ENCODE results near the gene PDZK1. TPM values are rescaled to one million over a fixed set of nuclear protein-coding genes. Genes with fewer than 3 reads are reported as not detected.
"Not testable (repeated sequence)": the region's sequence is repeated elsewhere in the genome, so short reads cannot be mapped to it uniquely, and the experiment has no call there.

Gene PDZK1
- total RNA-seq, 1 experiment from 2014 or later, result 0.52 TPM

DNA sequence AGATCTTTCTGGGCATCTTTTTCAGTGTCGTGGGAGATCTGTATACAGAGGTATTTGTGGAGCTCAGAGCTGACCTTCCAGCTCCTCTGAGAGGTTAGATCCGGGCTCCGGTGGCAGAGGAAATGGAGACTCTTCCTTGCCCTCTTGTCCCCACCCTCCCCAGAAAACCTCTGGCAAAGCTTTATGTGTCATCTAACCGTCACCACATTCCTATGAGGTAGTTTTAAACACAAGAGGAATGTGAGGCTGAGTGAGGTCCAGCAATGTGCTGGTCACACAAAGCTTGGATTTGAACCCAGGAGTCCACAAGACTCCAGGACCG lies 13.3 kb upstream of the PDZK1 start:
- BruUV-seq (replicated peaks), result no TSS peak

DNA sequence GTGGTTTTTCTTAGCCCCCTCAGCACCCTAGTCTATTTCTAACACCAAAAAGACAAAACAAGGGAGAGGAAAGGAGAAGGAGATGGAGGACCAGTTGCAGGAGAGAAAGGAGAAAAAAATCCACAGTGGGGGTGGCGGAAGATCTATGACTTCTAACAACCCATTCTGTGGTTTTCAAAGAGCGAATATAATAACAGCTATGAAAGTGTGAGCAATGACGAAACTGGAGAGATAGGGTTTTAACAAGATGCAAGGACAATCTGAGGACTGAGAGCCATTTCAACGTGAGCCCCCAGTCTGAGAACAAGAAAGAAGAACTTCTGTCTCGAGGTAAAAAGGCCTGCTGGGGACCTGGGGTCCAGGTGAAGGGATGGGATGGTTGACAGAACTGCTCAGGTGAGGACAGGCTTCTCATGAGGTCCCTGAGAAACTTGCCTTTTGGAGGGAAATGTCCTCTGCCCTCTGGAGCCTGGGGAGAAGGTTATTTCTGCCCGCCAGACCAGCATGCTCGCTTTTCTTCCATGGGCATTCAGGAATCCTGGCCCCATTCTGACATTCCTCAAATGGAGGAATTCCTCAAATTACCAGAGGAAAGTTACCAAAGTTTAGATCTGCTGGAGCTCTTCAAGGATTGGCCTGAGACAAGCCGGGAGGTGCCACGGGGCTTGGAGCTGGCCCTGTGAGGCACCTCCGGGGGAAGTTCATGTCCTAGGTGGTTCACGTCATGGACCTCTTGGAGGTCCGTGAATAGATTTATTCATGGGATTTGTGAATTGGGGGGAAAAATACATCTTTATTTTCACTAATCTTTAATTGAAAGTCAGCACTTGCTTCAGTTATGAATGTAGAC lies 12.3 kb upstream of the PDZK1 start, which contains the start of gene CD160:
TSS of gene CD160 (plus strand) at position 270 of the 850 bp plus-strand sequence. CDS start 8,829 bp downstream, outside the sequence.
- Histone ChIP-seq H3K36me3 (ENCODE audit: insufficient read depth, low read length, poor library complexity, severe bottlenecking) (no peaks in the 10 kb centered on the region), H3K9me3 (ENCODE audit: low read depth, low read length, poor library complexity, severe bottlenecking) (no peaks in the 10 kb centered on the region), H3K4me1 (ENCODE audit: insufficient read depth, low read length, poor library complexity, severe bottlenecking) (peaks cover 4% of the 10 kb centered on the region), H3K27me3 (replicated peaks; ENCODE audit: insufficient read depth, low read depth, low read length, poor library complexity) (no peaks in the 10 kb centered on the region), H3K27ac (ENCODE audit: low read depth, low read length, poor library complexity, severe bottlenecking) (no peak within 1 kb of the TSS), H3K4me3 (ENCODE audit: low read depth, low read length, poor library complexity, severe bottlenecking) (no peak within 1 kb of the TSS)
- TF ChIP-seq EZH2 (IDR thresholded peaks at IDR 0.05; ENCODE audit: borderline replicate concordance, low read depth, low read length, poor library complexity, severe bottlenecking), result no peak
- TF ChIP-seq, protein P1, sequence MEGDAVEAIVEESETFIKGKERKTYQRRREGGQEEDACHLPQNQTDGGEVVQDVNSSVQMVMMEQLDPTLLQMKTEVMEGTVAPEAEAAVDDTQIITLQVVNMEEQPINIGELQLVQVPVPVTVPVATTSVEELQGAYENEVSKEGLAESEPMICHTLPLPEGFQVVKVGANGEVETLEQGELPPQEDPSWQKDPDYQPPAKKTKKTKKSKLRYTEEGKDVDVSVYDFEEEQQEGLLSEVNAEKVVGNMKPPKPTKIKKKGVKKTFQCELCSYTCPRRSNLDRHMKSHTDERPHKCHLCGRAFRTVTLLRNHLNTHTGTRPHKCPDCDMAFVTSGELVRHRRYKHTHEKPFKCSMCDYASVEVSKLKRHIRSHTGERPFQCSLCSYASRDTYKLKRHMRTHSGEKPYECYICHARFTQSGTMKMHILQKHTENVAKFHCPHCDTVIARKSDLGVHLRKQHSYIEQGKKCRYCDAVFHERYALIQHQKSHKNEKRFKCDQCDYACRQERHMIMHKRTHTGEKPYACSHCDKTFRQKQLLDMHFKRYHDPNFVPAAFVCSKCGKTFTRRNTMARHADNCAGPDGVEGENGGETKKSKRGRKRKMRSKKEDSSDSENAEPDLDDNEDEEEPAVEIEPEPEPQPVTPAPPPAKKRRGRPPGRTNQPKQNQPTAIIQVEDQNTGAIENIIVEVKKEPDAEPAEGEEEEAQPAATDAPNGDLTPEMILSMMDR (conservative IDR thresholded peaks at IDR 0.05; ENCODE audit: low read depth, low read length), result no peak
- CTCF ChIA-PET, result no interaction called here
- POLR2A ChIA-PET (ENCODE audit: low non-redundant PET), result no interaction called here
- BruUV-seq (replicated peaks), result no TSS peak
- no peak for DNase-seq (ENCODE audit: low spot score)
- intact Hi-C loops (cut with micrococcal nuclease; ENCODE audit: unreplicated experiment), result no loop called here

More for the DNA sequence above, 13.3 kb upstream of the PDZK1 start:
- POLR2A ChIA-PET (ENCODE audit: low non-redundant PET), result no interaction called here
- intact Hi-C loops (cut with micrococcal nuclease; ENCODE audit: unreplicated experiment), result no loop called here
- no peak overlapping the region for H3K27ac ChIP-seq (ENCODE audit: low read depth, low read length, poor library complexity, severe bottlenecking)
- H3K4me1 ChIP-seq (ENCODE audit: insufficient read depth, low read length, poor library complexity, severe bottlenecking), result peaks cover 4% of the 10 kb centered on the region
- no peak overlapping the region for H3K4me3 ChIP-seq (ENCODE audit: low read depth, low read length, poor library complexity, severe bottlenecking)
- TF ChIP-seq EZH2 (IDR thresholded peaks at IDR 0.05; ENCODE audit: borderline replicate concordance, low read depth, low read length, poor library complexity, severe bottlenecking), result no peak
- TF ChIP-seq, protein P1 (conservative IDR thresholded peaks at IDR 0.05; ENCODE audit: low read depth, low read length), result no peak
- no peaks in the 10 kb centered on the region for H3K27me3 ChIP-seq (replicated peaks; ENCODE audit: insufficient read depth, low read depth, low read length, poor library complexity)
- DNase-seq (ENCODE audit: low spot score), result no peak
- H3K36me3 ChIP-seq (ENCODE audit: insufficient read depth, low read length, poor library complexity, severe bottlenecking), result no peaks in the 10 kb centered on the region
- CTCF ChIA-PET, result no interaction called here
- no peaks in the 10 kb centered on the region for H3K9me3 ChIP-seq (ENCODE audit: low read depth, low read length, poor library complexity, severe bottlenecking)

DNA sequence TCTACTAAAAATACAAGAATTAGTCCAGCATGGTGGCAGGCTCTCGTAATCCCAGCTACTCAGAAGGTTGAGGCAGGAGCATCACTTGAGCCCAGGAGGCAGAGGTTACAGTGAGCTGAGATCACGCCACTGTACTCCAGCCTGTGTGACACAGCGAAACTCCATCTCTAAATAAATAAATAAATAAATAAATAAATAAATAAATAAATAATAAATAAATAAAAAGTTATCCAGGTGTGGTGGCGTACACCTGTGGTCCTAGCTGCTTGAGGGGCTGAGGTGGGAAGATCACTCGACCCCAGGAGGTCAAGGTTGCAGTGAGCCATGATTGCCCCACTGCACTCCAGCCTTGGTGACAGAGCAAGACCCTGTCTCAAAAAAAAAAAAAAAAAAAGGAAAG lies 11.3 kb upstream of the PDZK1 start:
- DNase-seq (ENCODE audit: low spot score); CTCF ChIA-PET; intact Hi-C loops (cut with micrococcal nuclease; ENCODE audit: unreplicated experiment); POLR2A ChIA-PET (ENCODE audit: low non-redundant PET); H3K4me1 ChIP-seq (ENCODE audit: insufficient read depth, low read length, poor library complexity, severe bottlenecking); H3K36me3 ChIP-seq (ENCODE audit: insufficient read depth, low read length, poor library complexity, severe bottlenecking); BruUV-seq (replicated peaks); H3K4me3 ChIP-seq (ENCODE audit: low read depth, low read length, poor library complexity, severe bottlenecking); H3K27ac ChIP-seq (ENCODE audit: low read depth, low read length, poor library complexity, severe bottlenecking); H3K27me3 ChIP-seq (replicated peaks; ENCODE audit: insufficient read depth, low read depth, low read length, poor library complexity); H3K9me3 ChIP-seq (ENCODE audit: low read depth, low read length, poor library complexity, severe bottlenecking): not testable (repeated sequence)

DNA sequence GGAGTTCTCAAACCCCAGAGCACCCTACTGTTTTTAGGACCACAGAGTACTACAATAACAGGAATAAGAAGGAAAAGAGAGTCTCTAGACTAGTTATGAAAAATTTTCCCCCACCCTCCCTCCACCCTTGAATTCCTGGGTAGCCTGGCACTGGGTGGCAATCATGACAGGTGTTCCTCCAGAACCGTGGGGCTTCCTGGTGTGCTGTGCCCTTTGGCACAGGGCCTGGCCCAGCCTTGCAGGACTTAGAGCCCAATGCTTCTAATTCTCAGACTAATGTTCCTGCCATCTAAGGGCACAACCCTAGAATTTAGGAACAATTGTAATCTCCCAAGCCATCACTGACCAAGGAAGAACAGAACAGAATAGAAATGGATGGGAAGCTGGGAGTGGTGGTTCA lies 10.7 kb upstream of the PDZK1 start:
- H3K27ac ChIP-seq (ENCODE audit: low read depth, low read length, poor library complexity, severe bottlenecking), result no peak overlapping the region
- BruUV-seq (replicated peaks), result no TSS peak
- ChIA-PET CTCF (no interaction called here), POLR2A (ENCODE audit: low non-redundant PET) (no interaction called here)
- DNase-seq (ENCODE audit: low spot score), result no peak
- intact Hi-C loops (cut with micrococcal nuclease; ENCODE audit: unreplicated experiment), result no loop called here
- H3K9me3 ChIP-seq (ENCODE audit: low read depth, low read length, poor library complexity, severe bottlenecking), result no peaks in the 10 kb centered on the region
- H3K36me3 ChIP-seq (ENCODE audit: insufficient read depth, low read length, poor library complexity, severe bottlenecking), result no peaks in the 10 kb centered on the region
- H3K27me3 ChIP-seq (replicated peaks; ENCODE audit: insufficient read depth, low read depth, low read length, poor library complexity), result no peaks in the 10 kb centered on the region
- TF ChIP-seq, protein P1 (conservative IDR thresholded peaks at IDR 0.05; ENCODE audit: low read depth, low read length), result no peak
- no peak for TF ChIP-seq EZH2 (IDR thresholded peaks at IDR 0.05; ENCODE audit: borderline replicate concordance, low read depth, low read length, poor library complexity, severe bottlenecking)
- no peak overlapping the region for H3K4me3 ChIP-seq (ENCODE audit: low read depth, low read length, poor library complexity, severe bottlenecking)
- peaks cover 4% of the 10 kb centered on the region for H3K4me1 ChIP-seq (ENCODE audit: insufficient read depth, low read length, poor library complexity, severe bottlenecking)
